Measurements from ENCODE around the gene USF3.

Gene USF3, protein sequence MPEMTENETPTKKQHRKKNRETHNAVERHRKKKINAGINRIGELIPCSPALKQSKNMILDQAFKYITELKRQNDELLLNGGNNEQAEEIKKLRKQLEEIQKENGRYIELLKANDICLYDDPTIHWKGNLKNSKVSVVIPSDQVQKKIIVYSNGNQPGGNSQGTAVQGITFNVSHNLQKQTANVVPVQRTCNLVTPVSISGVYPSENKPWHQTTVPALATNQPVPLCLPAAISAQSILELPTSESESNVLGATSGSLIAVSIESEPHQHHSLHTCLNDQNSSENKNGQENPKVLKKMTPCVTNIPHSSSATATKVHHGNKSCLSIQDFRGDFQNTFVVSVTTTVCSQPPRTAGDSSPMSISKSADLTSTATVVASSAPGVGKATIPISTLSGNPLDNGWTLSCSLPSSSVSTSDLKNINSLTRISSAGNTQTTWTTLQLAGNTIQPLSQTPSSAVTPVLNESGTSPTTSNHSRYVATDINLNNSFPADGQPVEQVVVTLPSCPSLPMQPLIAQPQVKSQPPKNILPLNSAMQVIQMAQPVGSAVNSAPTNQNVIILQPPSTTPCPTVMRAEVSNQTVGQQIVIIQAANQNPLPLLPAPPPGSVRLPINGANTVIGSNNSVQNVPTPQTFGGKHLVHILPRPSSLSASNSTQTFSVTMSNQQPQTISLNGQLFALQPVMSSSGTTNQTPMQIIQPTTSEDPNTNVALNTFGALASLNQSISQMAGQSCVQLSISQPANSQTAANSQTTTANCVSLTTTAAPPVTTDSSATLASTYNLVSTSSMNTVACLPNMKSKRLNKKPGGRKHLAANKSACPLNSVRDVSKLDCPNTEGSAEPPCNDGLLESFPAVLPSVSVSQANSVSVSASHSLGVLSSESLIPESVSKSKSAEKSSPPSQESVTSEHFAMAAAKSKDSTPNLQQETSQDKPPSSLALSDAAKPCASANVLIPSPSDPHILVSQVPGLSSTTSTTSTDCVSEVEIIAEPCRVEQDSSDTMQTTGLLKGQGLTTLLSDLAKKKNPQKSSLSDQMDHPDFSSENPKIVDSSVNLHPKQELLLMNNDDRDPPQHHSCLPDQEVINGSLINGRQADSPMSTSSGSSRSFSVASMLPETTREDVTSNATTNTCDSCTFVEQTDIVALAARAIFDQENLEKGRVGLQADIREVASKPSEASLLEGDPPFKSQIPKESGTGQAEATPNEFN (N-terminal part only)

GRCh38 chr3:113695786-113696645, at the start of gene USF3:
TSS of gene USF3 (minus strand) at chr3:113696642. CDS start at chr3:113674878, 21,764 bp downstream.
- no peak for FAIRE-seq

GRCh38 chr3:113745756-113746547, 49.5 kb upstream of the USF3 start, which contains the start of gene NAA50:
TSS of gene NAA50 (minus strand) at chr3:113746249. CDS start at chr3:113745949, 300 bp downstream.
- FAIRE-seq = no peak

DNA sequence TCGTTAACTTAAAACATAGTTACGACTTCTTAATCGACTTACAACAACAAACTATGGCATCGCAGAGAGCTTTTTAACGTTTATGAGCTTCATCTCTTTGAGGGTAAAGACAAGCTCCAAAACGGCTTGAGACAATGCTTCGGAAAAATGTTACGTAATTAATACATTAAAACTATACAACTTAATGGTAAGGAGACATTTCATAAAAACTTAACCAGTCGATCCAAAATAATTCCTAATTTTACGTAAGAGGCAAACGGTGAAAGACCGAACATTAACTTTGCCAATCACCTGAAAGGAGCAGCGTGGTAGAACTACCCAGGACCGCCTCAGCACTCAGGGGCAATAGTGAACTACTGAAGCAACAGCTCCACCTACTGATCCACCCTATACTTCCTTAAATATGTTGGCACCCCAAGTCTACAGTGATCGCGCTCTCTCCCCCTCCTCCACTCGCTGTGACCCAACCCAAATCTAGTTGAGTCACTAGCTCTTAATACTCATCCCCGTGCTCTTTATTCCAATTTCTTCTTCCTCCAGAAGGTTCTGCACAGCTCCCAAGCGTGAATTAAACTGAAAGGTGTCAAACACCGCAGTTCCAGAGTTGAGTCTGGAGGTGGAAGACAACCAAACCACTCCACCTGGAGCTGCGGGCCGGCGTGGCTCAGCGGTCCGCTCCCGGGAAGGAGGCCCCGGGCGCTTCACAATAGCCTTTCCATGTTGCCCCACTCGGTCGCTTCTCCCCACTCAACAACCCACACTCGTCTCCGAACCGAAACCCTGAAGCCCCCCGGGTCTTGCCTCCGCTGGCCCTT, 48.7 kb upstream of the USF3 start:
- FAIRE-seq = no peak

DNA sequence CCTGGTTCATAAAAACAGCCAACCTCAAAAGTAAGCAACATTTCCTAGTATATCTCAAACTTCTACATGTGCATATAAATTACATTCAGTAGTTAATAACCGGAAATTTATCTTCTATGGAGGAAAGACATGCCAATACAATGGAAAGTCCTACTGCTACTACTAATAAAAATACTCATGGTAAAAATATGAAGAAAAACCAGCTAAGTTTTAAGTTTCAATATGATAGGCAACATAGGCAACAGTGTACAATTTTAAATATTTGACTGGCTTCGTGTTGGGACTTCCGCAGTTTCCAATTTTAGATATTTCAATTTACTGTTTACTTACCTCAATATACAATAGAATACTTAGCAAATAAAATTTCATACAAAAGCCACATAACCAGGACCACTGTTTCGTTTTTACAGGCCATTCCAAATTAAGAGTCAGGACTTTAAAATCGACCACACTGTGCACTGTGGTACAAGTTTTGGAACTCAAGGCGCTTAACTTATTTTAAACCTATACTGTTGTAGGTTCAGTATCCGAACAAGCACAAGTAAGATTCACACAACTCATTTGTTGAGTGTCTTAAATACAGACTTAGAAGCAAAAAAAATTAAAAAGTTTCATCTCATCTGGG, 46.7 kb upstream of the USF3 start:
- no peak for FAIRE-seq

DNA sequence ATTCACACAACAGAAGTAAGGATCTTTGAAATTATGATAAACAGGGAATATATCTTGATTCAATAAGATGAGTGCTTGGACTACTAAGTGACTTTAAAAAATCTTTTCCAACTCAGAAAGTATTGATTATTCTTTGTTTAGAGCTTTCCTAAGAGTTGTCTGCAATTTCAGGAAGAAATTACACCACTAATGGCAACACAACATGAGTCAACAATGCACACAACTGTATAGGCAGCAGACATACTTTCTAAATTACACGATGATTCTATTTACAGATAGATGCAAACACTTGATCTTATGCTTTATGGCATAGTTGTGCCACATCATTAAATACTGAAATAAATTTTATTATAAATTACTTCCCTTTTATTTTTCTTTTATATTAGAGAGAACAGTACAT, 45.2 kb upstream of the USF3 start:
- no peak for FAIRE-seq

DNA sequence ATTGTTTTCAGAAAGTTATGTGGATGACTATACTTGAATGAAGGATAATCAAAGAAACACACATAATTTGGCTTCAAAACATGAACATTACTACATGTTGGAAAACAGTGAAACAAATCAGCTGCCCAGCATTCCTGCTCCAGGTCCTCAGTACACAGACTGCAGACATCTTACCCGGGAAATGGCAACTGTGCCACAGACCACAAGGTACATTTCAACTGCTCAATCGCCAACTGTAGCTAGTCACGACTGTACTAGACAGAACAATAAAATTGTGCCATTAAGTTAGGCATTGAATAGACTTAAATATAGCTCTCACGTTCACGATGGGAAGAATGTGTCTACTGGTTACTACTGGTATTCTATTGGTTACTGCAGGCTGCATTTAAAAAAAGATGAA, 44.6 kb upstream of the USF3 start:
- no peak for FAIRE-seq

DNA sequence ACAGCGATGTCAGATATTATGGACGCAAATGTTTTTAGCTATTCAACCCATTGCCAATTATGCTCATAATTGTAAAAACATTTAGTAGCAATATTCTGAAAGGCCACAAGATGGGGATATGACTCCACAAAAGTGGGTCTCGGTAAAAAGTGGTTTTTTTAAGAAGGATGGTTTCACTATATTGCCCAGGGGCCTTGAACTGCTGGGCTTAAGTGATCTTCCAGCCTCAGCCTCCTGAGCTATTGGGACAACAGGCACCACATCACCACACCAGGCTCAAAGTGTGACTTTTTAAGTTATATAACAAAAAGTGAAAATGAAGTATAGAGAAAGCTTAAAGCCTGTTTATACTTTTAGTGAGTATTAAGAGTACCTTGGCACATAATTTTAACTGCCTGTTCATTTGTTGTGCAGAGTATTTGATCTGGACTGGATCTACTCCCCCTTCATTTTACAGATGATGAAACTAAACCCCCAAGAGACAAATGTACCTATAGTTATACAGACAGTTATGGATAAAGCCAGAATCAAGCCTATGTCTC, 40.2 kb upstream of the USF3 start:
- no peak for FAIRE-seq

GRCh38 chr3:113731694-113732093, 35.3 kb upstream of the USF3 start:
- no peak for FAIRE-seq

- no peak for FAIRE-seq
Measured at GRCh38 chr3:113730550-113730949, 34.1 kb upstream of the USF3 start.

DNA sequence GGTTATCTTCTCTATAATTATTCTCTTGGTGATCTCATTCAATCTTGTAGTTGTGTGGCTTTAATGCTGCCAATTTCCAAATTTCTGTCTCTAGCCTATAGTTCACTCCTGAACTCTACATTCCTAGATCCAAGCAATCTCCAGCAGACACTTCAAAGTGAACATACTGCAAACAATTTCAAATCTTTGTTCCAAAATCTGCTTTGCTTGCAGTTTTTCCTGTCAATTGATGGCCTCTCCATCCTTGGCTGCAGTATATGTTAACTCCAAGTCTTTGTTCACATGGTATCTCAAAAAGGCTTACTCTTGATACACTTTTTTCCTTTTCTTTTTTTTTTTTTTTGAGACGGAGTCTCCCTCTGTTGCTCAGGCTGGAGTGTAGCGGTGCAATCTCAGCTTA, 32.2 kb upstream of the USF3 start:
- FAIRE-seq = no peak

DNA sequence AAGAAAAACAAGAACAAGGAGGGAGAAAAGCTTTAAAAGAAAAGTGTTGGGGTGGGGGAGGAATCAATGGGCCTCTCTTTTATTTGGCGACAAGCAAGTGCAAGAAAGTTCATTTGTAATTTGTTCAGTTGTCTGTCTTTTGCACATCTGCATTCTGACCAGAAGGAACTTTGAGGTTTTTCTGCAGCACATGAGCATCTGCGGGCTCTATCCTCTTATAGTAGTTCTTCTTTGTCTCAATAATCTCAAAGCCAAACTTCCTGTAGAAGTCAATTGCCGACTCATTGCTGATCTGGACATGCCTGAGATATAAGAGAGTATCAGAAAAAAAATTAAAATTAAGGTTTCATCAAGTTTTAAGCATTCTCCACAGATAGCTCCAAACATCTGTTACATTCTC, 25.2 kb upstream of the USF3 start:
- FAIRE-seq = no peak

DNA sequence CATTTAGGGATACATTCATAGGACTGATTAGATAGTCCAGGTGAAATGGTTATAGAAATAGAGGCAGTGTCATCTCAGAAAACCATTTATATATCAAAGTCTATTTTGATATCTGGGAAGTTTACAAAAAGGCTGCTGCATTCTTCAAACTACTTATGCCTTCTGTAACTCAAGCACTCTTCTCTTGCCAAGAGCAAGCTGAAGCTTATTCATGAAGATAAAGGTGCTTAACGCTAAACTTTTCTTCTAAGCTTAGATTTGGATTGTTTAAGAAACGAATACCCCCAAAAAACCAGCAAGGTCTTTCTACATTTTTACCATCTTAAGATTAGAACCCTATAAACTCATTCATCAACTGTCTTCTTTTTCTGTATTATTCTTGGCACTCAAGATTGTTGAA, 23.3 kb upstream of the USF3 start:
- no peak for FAIRE-seq

DNA sequence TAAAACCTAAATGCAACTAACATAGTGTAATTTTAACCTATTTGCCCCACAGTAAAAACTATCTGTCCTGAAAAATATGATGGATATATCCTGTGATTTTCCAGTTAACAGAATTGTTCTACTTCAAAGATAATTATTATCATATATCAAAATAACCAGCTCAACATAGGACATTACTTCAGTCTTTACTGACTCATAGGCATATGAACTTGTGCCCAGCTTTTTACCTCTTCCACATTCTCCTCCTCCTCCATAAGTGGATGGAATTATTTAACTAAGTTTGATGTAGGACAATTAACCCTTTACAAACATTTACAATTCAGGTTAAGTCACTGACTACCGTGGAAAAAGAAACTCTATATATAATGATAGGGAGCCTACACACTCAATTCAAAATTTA, 22.9 kb upstream of the USF3 start:
- no peak for FAIRE-seq

GRCh38 chr3:113717818-113718217, 21.4 kb upstream of the USF3 start:
- FAIRE-seq = no peak

DNA sequence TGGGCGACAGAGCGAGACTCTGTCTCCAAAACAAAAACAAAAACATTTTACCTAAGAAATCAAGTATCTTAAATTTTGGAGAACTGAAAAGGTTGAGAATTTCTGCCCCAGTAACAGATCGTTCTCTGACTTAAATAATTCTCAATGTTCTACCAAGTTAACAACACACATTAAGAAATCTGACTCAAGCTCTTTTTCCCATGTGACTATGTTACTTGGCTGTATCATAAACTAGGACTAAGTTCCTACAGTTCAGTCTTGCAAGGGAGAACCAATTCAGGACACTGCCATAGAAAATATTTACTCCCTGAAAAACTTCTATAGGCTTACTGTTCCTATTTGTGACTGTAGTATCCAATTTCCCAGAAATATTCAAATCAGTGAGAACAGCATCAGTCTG, 20.9 kb upstream of the USF3 start:
- FAIRE-seq = no peak

- FAIRE-seq = no peak
Measured at GRCh38 chr3:113714702-113715101, 18.3 kb upstream of the USF3 start.

DNA sequence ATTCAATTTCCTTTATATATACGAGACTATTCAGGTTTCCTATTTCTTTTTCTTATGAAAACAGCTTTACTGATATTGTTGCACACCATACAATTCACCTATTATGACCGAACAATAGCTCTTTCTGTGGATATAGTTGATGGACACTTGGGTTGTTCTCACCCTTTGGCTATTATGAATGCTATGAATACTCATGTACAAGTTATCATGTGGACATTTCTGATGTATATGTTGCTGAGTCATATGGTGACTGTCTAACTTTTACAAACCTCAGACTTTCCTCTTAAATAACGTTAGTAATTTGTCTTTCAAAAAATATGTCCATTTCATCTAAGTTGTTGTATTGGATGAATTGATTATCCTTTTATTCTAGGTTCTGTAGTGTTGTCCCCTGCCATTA, 15.7 kb upstream of the USF3 start:
- FAIRE-seq = no peak

GRCh38 chr3:113707835-113708234, 11.4 kb upstream of the USF3 start:
- FAIRE-seq = no peak

DNA sequence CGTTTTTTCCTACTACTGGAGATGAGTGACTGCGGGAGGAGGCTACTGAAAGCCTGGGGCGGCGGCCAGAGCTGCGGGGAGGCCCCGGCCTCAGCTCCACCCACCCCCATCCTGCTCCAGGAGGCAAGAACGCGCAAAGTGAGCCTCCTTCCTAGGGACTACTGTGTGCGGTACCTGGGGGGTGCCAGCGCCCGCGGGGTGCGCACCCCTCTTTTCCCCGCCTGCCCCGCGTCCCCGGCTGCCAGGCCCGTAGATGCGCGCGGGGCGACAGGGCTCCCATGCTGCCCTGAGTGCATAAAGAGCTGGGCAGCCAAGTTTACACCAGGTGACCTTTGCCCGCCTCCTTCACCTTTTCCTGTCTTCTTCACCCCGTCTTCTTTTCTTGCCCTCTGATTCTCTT, 2.5 kb upstream of the USF3 start:
- no peak for FAIRE-seq

All from colon (tissue), 2 donors.